HG03039 (cell line): ENCODE data around the gene SLC35F3.
A peak's percentile ranks its signal among the peaks of the same experiment; 100 is the strongest.

Experiments used
- ATAC-seq: cut with Tn5 transposase; IDR thresholded peaks from one replicate; pipeline ENCODE4 v1.9.1; 2021; ENCODE audit warnings: mild to moderate bottlenecking, moderate library complexity; ENCODE audit not compliant: unreplicated experiment

The SLC35F3 gene

DNA sequence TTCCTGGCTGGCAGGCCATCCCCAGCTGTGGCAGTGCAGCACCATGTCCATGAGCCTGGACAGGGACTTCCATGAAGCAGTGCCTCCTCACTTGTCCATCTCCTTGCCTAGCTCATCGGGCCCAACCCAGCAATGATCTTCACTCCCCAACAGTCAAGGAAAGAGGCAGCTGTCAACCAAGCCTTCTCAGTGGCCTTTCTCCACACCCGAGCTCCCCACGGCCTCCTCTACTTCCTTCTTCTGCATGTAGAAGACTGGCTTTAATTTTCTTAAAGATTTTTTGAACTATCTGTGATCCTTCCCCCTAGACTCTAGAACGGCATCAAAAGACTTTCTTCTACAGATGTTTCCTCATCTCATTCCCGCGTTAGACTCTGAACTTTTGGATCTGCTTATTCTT, 403.2 kb downstream of the SLC35F3 start:
- no peak for ATAC-seq

DNA sequence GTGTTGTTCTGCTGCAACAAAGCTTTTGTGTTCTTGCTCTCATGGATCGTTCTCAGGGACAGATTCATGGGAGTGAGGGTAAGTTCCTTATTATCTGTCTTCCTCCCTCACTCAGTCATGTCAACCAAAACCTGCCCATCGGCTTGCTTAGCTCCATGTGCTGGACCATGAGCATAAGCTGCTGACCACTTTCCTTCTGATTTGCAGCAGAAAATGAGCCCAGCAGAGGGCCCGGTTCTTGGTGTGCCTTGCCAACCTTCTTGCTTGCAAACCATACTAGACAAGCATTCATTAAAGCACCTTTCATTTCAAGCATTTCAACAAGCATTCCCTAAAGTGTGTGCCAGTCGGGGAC, 404.7 kb downstream of the SLC35F3 start:
- ATAC-seq: no peak

DNA sequence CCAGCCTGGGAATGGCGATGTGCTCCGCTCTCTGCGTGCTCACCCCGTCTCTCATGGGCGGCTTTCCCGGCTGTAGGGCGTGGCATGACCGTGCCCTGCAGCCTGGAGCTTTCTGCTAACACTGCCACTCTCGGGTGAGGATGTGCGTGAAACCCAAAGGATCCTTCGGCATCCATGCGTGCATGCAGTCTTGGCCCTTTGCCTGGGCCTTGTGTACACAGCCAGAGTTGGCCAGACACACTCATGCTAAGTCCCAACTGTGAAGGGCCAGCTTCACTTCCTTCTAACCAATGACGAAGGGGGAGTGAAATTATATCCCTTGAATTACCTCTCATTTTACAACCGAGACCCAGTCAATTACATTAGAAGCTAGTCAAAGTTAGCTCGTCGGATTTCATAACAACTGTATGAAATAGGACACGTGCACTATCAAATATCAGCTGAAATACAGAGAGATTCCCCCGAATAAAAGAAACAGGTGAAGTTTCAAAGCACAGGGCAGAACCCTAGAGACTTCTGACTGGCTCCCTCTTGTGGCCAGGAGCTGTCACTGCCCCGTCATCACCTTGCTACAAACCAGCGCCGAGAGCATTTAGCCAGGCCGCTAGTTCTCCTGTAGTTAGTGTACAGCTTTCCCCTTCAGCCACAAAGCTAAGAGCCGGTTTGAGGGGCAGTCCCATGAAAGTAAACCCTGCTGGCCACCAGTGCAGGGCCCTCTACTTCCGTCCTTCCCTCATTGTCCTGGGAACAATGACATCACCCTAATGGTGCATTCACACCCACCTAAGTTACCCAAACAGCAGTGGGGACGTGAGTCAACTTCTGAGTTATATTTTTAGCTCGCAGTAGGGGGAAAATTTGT, 405.4 kb downstream of the SLC35F3 start:
- peak; percentile 72 for ATAC-seq

DNA sequence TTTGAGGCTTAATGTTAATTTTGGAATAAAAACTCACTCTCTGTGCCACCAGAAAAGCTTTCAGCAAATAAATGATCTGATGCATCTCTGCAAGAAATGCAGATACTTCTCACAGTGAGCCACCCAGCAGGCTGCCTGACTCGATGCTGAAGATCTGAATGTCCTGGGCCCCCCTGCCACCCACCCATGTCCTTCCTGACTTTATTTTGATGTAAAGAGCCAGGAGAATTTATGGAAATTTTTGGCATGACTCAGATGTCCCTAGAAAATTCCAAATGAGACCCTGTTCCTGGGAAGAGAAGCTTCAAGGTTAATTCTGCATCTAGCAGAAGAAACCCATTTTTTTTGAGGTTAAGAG, 406.0 kb downstream of the SLC35F3 start:
- no peak for ATAC-seq

DNA sequence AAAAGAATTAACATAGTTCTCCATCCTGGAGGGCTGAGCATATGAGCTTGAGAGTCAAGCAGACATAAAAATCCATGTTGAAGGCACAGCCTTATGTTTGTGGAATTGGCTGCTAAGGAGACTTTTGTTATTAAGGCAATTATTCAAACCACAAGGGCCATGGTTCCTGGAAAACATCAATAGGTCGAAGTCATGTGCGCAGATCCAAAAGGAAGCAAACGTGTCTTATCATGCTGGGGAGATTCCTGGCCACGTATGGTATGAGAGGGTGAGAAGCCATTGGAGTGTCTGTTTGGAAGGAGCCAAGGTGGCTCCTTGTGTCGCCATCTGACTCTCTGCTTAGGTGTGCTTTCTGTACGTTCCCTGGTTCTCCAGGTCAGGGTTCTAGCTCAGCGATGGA, 406.9 kb downstream of the SLC35F3 start:
- ATAC-seq: no peak

DNA sequence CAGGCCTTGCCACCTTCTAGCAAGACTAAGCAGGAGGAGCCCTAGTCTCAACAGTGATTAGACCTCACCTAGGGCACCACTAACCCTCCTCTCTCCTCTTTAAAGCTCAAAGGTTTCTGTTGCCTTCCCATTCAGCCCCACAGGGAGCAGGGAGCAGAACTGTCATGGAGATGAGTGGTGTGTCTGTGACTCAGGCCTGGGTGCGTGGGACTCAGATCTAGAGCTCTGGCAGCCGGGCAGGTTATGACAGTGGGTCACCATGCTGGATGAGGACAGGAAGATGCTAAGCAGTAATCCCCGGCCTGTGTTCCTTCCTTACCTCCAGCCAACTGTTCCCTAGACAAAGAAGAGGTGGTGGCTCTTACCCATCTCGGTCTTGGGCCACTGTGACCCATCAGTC, 408.7 kb downstream of the SLC35F3 start:
- ATAC-seq: no peak

DNA sequence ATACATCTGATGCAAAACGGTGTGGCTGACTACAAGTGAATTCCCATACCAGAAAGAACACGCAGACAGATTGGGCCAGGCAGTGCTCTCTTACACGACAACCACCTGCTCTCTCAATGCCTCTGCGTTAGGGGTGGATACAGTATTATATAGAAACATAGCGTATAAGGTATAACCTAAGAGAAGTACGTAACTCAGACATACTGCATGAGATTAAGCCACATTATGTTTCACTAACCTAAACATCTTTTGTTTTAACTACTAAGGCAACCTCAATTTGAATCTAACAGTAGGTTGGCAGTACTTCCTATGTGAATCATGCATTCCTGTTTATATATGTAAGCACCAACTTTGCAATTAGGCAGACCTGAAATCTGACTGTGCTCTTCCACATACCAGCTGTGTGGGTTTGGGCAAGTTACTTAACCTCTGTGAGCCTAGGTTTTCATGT, 410.6 kb downstream of the SLC35F3 start:
- ATAC-seq: no peak

DNA sequence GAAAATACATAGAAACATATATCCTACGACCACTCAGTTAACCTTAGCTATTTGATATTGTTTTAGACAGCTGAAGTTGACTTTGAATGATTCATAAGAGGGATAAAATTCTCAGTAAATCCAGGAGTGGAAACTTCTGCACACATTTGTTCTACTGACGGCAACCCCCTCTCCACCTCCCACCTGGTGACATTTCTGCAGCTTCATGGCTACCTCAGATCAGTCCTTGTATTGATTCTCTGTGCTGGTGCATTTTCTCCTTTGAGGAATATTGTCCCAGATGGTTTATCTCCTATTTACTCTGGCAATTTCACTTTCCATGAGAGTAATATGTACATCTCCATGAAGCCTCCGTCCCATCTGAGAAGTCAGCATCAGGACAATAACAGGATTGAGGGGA, 411.1 kb downstream of the SLC35F3 start:
- ATAC-seq: no peak

DNA sequence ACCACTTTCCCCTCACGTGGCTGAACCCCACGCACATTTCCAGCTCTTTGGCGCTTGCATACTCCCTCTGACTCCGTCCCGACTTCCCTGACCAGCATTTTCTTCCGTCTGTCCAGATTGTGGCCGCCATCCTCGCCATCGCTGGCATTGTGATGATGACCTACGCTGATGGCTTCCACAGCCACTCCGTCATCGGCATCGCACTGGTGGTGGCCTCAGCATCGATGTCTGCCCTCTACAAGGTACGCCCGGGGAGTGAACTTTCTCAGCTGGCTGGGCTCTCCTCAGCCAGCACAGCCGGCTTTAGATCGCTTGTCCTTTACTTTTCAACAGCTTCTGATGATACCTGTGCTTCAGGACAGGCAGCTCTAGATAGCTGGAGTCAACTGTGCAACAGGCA, 412.0 kb downstream of the SLC35F3 start:
- no peak for ATAC-seq

DNA sequence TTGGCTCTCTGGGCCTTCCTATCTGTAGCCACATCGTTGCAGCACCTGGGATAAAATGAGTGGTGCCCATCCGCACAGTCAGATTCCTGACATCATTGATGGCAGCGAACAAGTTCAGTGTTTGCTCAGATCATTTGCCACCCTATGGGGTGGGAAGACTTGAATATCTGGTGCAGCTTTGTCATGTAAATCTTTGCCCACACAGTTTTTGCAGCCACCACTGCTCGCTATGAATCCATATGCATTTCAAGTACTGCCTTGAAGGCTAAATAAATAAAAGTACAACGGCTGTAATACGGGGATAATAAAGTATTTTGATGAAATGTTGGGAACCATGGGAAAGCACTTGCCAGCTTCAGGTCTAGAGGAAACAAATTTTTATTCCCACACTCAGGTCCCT, 412.5 kb downstream of the SLC35F3 start:
- ATAC-seq: no peak

DNA sequence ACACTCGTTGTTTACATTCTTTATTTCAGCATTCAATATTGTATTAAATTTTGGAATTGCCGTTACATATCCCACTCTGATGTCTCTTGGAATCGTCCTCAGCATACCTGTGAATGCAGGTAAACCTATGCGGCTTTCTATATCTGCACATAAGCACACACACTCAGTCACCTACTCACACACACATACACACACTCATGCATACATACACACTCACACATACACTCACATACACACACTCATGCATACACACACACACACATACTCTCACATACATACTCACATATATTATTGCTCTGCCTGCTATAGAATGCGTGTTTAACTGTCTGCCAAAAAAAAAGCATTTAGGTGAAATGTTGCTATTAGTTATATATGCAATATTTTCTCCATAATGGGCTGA, 415.6 kb downstream of the SLC35F3 start:
- no peak for ATAC-seq

DNA sequence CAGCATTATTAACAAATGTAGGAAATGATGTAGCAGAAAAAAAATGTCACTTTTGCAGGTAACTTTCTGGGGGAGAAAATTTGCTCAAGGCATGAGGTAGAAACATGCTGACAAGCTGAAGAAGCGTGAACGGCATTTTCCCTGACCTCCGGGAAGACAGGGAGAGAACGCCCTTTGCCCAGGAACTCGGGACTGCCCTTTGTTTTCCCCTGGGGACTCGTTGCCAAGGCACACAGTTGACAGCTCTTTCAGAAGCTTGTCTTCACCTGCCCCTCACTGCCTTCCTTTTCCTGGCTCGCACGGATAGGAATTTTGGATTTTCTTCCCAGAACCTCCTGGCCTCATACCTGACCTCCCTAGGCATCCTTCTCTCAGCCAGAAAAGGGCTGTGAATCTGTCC, 416.1 kb downstream of the SLC35F3 start:
- no peak for ATAC-seq

DNA sequence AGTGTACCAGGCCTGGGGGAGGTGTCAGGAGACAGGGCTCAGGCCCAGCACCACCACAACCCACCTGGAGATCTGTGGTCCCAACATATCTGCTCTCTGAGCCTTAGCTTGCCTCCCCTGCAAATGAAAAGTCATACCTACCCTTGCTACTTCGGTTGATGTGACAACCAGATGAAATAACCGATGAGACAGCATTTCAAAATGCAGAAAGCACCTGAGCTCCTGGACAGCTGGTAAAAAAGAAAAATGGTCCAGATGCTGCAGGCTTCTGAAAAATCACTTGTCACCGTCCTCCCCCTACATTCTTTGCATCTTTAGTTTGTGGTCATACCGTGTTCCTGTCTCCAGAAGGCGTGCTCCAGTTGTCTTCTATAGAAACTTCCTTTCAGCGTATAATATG, 416.8 kb downstream of the SLC35F3 start:
- ATAC-seq: no peak

DNA sequence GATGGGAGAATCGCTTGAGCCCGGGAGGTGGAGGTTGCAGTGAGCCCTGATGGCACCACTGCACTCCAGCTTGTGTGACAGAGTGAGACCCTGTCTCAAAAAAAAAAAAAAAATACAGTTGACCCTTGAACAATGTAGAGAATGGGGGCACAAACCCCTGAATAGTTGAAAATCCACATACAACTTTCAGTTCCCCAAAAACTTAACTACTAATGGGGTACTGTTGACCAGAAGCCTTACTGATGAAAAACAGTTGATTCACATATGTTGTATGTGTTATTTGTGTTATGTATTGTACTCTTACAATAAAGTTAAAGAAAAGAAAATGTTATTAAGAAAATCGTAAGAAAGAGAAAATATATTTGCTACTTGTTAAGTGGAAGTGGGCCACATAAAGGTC, 417.6 kb downstream of the SLC35F3 start:
- no peak for ATAC-seq

DNA sequence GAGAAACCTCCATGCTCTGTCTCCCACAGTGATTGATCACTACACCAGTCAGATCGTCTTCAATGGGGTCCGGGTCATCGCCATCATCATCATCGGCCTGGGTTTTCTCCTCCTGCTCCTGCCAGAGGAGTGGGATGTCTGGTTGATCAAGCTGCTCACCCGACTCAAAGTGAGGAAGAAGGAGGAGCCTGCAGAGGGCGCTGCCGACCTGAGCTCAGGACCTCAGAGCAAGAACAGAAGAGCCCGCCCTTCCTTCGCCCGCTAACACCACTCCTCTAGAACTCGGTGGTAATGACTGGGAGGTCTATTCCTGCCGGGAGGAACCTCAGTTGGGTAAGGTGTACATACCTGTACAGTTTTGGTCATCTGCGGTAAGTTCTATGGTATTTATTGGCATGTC, 418.5 kb downstream of the SLC35F3 start:
- ATAC-seq: no peak

DNA sequence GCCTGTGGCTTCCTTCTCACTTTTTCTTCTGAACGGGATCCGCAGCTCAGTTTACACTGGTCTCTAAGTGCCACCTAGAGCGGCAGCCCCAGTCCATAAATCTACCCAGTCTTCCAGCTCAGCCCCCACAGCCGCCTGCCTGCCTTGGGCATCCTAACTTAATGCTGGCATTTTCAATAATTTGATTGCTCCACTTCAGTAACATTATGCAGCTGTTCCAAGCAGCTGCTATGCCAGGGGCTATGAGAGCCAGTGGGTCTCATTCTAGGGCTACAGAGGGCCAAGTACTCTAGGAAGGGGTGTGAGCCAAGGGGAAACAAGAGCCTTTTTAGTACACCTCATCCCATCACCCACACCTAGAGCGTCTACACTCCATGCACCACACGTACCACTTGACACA, 420.3 kb downstream of the SLC35F3 start:
- no peak for ATAC-seq

DNA sequence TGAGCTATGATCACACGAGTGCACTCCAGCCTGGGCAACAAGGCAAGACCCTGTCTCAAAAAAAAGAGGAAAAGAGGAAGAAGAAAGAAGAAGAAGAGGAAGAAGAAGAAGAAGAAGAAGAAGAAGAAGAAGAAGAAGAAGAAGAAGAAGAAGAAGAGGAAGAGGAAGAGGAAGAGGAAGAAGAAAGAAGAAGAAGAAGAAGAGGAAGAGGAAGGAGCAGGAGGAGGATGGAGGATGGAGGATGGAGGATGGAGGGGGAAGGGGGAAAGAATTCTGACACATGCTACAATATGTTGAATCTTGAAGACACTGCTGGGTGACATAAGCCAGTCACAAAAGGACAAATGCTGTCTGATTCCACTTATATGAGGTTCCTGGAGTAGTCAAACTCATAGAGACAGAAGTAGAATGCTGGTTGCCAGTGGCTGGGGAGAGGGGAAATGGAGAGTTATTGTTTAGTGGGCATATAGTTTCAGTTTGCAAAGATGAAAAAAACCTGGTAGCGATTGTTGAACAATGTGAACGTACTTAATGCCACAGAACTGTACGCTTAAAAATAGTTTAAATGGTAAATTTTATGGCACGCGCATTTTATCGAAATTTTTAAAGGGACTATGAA, 421.5 kb downstream of the SLC35F3 start:
- ATAC-seq: no peak

DNA sequence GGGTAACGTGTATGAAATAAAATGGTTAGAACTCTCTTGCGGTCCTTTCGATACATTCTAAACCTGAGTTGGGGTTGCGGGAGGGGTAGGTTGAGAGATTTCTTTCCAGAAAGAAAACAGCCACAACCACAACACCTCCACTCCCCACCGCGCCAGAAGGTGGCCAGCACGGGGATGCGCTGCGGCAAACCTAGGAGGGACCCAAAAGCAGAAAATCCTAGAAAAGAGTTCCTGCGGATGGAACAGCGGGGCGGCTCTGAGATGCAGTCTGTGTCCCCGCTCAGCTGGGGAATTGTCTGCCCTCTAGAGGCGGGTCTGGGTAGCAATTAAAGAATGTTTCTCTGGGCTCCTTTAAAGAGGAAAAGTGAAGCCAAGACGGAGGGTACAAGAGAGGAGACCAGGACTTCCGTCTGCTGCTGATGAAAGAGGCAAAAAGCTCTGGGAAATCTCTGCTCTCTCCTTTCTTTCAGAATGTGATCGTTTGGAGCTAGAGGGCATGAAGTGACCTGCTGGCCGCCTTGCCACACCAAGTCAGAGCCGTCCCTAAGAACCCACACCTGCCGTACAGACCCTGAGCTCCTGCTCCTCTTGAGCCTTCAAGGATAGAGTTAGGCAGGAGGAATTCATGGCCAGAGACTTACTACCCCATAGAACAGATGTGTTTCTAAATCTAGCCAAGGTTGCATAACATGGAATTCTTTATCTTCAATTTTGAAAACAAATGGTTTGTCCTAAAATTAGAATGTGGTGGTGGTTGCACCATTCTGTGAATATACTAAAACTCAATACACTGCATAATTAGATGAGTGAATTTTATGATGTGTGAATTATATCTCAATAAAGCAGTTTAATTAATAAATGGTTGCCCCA, 422.3 kb downstream of the SLC35F3 start:
- ATAC-seq: peak; percentile 72

DNA sequence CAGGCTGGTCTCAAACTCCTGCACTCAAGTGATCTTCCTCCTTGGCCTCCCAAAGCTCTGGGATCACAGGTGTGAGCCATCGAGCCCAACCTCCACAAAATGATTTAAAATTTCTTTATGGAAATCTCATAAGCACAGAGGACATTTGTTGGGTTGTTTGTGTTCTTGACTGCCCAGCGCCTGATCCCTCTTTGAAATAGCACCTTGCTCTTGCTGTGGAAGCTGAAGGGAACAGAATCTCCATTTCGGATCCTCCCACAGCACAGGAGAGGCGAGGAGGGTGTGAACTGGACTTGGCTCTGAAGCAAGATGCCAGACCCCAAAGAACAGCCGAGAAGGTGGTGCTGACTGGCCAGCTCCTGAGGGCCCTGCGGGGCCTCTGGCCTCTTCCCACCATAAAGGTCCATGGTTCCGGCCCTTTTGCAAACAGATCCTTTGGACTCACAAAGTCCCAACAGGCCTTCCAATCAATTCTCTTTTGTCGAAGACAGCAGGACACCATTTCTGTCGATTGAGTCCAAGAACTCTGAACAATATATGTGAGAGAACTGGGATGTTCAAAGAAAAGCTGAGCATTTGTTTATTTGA, 423.2 kb downstream of the SLC35F3 start:
- no peak for ATAC-seq

DNA sequence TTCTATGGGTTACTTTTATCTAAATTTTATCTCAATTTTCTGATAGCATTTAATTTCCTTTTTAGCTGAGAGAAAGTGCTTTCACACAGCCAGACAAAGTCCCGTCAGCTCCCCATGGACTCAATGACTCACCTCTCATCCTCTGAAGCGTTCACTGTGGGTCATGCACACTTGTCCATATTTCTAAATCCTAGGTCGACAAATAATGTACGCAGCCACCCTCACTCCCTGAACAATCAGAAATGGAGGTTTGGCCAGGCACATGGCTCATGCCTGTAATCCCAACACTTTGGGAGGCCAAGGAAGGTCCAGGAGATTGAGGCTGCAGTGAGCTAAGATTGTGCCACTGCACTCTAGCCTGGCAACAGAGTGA, 426.4 kb downstream of the SLC35F3 start:
- no peak for ATAC-seq

DNA sequence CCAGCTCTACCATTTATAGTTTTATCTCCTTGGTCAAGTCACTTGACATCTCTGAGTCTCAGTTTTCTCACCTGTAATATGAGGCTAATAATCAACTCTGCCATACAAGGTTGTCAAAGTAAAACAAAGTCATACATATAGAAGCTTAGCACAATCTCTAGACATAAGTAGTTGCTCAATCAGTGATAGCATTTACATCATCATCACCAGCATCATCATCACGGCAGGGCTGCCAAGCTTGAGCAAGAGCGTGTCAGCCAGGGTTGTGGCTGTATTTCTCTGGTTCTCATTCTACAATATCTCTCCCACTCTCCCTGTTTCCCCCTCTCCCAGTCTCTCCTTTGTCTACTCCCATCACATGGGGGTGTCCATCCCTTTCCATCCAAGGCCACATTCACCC, 427.0 kb downstream of the SLC35F3 start:
- no peak for ATAC-seq
